ENCODE data around the gene DCAF10.

Gene DCAF10

GRCh38 chr9:37910271-37910670 is 109.7 kb downstream of the DCAF10 start:
- DNase-seq, result no peak

DNA sequence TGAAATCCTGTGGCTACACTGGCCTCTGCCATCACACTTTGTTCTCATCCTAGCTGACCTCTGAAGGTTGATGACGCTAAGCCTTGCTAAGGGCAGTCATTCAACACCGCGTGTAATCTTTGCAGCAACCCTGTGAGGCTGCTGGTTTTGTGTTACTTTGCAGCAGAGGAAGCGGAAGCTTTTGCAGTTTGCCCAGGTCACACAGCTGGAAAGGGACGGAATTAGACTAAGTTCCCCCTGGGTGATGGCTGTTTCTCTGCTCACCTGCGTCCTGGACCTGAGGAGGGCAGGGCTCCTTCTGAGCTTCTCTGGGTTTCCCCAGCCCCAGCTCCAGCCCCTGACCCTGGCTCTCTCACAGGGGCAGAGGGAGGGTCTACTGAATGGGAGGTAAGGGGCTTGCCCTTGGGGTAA is 110.7 kb downstream of the DCAF10 start:
- no peak for DNase-seq

DNA sequence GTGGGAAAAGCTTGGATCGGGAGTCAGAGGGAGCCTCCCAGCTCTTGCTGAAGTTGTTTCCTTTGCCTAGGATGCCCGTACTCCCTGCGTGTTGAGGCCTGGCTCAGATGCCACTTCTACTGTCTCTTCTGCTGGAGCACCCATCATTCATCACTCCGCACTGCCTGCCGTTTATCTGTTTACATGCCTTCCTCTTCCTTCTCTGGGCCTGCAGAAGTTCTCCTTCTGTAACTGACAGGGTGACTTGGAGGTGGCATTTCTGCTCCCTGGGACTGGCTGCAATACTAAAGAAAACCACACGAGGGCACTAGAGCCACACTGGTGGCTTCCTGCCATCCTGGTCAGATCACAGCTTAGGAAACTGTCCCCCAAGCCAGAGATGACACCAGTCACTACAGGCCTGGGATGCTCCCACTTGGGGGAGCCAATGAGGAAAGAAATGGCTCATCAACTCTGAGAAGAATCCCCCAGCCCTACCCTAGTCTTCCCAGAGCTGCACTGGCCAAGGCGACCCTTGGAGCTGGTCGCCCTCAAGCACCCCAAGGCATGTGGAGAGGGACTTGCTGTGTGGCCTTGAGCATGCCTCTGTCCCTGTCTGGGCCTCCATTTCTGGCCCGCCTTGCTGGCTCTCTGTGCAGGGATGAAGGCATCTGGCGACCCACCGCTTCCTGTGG is 113.0 kb downstream of the DCAF10 start:
- peak; percentile 73 to 89 for DNase-seq

- DNase-seq, result no peak
Measured at GRCh38 chr9:37914154-37914551, 113.6 kb downstream of the DCAF10 start.

GRCh38 chr9:37914701-37915358 is 114.2 kb downstream of the DCAF10 start:
- DNase-seq, result no peak

DNA sequence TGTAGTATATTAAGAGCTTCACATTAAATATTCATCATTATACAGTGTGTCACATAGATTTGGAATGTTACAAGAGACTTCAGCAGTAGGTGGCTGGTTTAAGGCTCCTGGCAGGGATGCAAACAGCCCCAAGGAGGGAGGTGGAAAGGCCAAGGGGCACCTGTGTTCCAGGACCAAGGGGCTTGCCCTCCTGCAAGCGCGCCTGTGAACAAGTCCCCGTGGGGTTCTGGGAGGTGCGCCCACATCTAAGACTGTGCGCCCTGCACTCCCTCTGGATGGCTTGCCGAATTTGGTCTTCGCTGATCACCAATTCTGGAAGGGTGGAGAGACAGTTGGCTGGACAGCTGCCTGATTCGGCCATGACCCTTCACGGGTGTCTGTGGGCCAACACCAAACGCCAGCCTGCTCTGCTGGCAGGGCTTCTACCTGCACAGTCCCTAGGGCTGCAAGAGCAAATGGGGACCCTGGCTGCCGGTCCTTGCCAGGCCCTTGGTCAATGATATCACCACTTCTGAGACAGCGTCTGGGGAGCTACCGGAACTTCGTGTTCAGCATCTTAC is 115.4 kb downstream of the DCAF10 start:
- DNase-seq, result no peak

DNA sequence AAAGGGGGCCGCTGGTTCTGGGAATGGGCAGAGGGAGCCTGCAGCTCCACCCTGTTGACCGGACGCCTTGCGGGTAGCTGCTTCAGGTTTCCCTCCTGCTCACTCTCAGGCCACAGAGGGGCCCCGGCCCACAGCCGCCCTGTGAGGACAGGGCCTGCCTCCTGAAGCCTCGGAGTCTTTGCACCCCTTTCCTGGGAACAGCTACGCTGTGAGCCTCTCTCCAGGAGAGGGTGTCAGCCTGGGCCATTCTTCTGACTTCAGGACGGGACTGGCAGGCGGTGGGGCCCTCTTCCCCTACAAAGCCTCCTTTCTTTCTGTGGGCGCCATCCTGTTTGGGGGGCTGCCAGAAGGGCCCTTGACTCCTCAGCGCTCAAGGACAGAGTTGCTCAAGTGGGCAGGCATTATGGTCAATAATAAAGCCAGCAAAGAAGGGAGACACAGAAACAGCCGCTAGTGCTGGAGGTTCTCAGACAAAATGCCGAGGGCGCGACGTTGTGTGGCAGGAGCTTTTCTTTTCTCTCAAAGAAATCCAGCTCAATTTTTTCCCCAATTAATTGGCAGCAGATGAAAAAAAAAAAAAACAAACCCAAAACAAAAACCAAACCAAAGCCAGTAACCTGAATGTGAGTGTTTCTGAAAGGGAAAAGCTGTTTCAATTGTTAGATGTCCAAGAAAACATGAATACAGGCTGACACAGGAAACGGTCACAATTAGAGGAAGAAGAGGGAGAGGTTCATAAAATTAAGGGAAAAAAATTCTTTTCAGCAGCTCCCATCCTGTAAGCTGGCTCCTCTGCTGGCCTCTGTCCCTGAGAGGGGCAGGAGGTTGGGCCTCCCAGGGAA is 116.1 kb downstream of the DCAF10 start:
- no peak for DNase-seq

All from NCI-H526 (cell line).